ENCODE data around the gene EYA4.

DNA sequence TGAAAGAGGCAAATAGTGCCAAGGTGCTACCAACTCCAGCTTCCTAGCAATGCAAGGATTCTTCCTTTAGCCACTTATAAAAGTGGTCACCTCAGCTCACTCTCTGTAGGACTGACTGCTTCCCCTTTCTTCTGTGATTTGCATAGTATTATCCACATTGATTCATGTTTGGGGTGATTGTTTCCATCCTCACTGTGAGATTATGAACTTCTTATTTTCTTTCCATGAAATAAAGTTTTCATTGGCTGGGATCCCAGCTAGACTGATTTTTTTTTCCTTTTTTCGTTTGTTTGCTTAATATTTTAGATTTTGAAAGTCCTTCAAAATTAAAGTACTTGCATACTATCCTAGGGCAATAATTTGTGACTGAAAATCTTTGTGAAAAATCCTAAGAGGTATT is 50.5 kb downstream of the EYA4 start:
- no peak for TF ChIP-seq CTCF (conservative IDR thresholded peaks at IDR 0.05; ENCODE audit: low read depth, low read length)
- TF ChIP-seq EZH2 (IDR thresholded peaks at IDR 0.05; ENCODE audit: low read length, unreplicated experiment): no peak

All from PC-3 (cell line).